ENCODE results near the gene SPTLC3.
A peak's percentile ranks its signal among the peaks of the same experiment; 100 is the strongest.

SPTLC3 gene

DNA sequence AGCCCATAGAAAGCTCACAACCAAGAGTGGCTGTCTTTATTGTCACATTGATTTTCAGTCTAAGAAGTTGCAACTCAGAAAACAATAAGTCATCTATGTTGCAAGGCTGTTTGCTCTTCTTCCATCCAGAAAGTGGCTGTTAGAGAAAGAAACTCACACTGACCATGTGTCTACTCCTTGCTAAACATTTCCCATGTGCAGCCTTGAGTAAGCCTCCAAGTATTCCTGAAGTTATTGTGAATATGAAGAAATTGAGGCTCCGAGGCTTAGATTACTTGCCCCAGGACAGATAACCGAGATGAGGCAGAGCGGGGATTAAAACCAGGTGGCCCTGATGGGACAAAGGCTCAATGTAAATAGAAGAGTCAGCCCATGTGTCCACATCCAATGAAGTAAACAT is 105.0 kb downstream of the SPTLC3 start:
- H3K27ac ChIP-seq (ENCODE audit: low read length, poor library complexity, severe bottlenecking): no peak overlapping the region
- H3K4me1 ChIP-seq (ENCODE audit: control insufficient read depth, insufficient read depth, low read depth, low read length): no peaks in the 10 kb centered on the region
- no peak overlapping the region for H3K18ac ChIP-seq (ENCODE audit: low read depth in 1 of 2, low read length in 2 of 2)
- no peak overlapping the region for H3K9ac ChIP-seq (ENCODE audit: low read length)
- 100% methylated on average over 3 of the region's 3 CpGs for WGBS
- no peaks in the 10 kb centered on the region for H3K27me3 ChIP-seq (ENCODE audit: control insufficient read depth in 1 of 2, insufficient read depth in 1 of 2, low read length in 2 of 2)
- no peak overlapping the region for H3K4ac ChIP-seq (ENCODE audit: low read depth in 1 of 2, low read length in 2 of 2)
- H3K4me3 ChIP-seq (ENCODE audit: insufficient read depth in 1 of 2, low read depth in 1 of 2, low read length in 2 of 2): no peak overlapping the region
- no peak overlapping the region for H3K23ac ChIP-seq (ENCODE audit: low read length in 2 of 2)
- H2BK15ac ChIP-seq (ENCODE audit: low read depth, poor library complexity, severe bottlenecking): no peak overlapping the region
- H3K14ac ChIP-seq (ENCODE audit: low read length in 2 of 2): no peak overlapping the region
- no peak overlapping the region for H2BK12ac ChIP-seq (ENCODE audit: low read length in 2 of 2)
- H2AK5ac ChIP-seq (ENCODE audit: low read length, severe bottlenecking): no peak overlapping the region
- peaks cover 5 to 24% of the 10 kb centered on the region in 2 experiments for H3K36me3 ChIP-seq (ENCODE audit: control insufficient read depth in 1 of 2, insufficient read depth in 2 of 2, low read depth in 1 of 2, low read length in 2 of 2)
- no peak overlapping the region for H2BK120ac ChIP-seq (ENCODE audit: low read depth, low read length)
- no peak overlapping the region for H3K4me2 ChIP-seq (ENCODE audit: low read length, poor library complexity, severe bottlenecking)
- no peak overlapping the region for H2AFZ ChIP-seq (ENCODE audit: low read depth, low read length)
- H3K79me1 ChIP-seq (replicated peaks; ENCODE audit: low read length, poor library complexity, severe bottlenecking): no peaks in the 10 kb centered on the region
- no peak overlapping the region for H2BK5ac ChIP-seq (ENCODE audit: low read depth, low read length, poor library complexity, severe bottlenecking)
- no peak overlapping the region for H4K91ac ChIP-seq (ENCODE audit: low read length)
- H3K9me3 ChIP-seq (ENCODE audit: control insufficient read depth, low read length): no peaks in the 10 kb centered on the region
- H4K8ac ChIP-seq (ENCODE audit: low read length): no peak overlapping the region
- DNase-seq: no peak

DNA sequence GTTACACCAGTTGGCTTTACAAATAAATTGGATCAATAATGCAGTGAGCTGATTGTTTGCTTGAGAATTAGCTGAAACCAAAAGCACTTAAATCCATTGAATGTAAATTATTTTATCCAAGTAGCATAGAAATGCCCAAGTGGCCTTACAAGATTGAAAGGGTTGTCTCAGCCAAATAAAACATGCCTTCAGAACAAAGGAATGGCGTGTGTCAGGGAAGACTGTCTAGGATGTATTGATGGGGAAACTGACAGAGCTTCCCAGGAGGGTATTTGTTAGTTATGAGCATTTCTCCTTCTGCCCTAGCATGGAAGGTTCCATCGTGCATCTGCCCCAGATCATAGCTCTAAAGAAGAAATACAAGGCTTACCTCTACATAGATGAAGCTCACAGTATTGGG is 108.4 kb downstream of the SPTLC3 start:
- Histone ChIP-seq H3K23ac (ENCODE audit: low read length in 2 of 2) (no peak overlapping the region), H4K8ac (ENCODE audit: low read length) (no peak overlapping the region), H3K4ac (ENCODE audit: low read depth in 1 of 2, low read length in 2 of 2) (no peak overlapping the region), H3K14ac (ENCODE audit: low read length in 2 of 2) (no peak overlapping the region), H3K27me3 (ENCODE audit: control insufficient read depth in 1 of 2, insufficient read depth in 1 of 2, low read length in 2 of 2) (no peaks in the 10 kb centered on the region), H3K9ac (ENCODE audit: low read length) (no peak overlapping the region), H3K4me1 (ENCODE audit: control insufficient read depth, insufficient read depth, low read depth, low read length) (no peaks in the 10 kb centered on the region), H3K4me2 (ENCODE audit: low read length, poor library complexity, severe bottlenecking) (no peak overlapping the region), H3K79me1 (replicated peaks; ENCODE audit: low read length, poor library complexity, severe bottlenecking) (no peaks in the 10 kb centered on the region), H3K27ac (ENCODE audit: low read length, poor library complexity, severe bottlenecking) (no peak overlapping the region), H3K9me3 (ENCODE audit: control insufficient read depth, low read length) (no peaks in the 10 kb centered on the region), H4K91ac (ENCODE audit: low read length) (no peak overlapping the region), H2BK5ac (ENCODE audit: low read depth, low read length, poor library complexity, severe bottlenecking) (no peak overlapping the region), H2BK12ac (ENCODE audit: low read length in 2 of 2) (no peak overlapping the region), H2BK15ac (ENCODE audit: low read depth, poor library complexity, severe bottlenecking) (no peak overlapping the region), H3K4me3 (ENCODE audit: insufficient read depth in 1 of 2, low read depth in 1 of 2, low read length in 2 of 2) (no peak overlapping the region), H3K18ac (ENCODE audit: low read depth in 1 of 2, low read length in 2 of 2) (no peak overlapping the region), H3K36me3 (ENCODE audit: control insufficient read depth in 1 of 2, insufficient read depth in 2 of 2, low read depth in 1 of 2, low read length in 2 of 2) (peaks cover 0 to 15% of the 10 kb centered on the region in 2 experiments), H2BK120ac (ENCODE audit: low read depth, low read length) (no peak overlapping the region), H2AFZ (ENCODE audit: low read depth, low read length) (no peak overlapping the region), H2AK5ac (ENCODE audit: low read length, severe bottlenecking) (no peak overlapping the region)
- 87% methylated on average over 2 of the region's 2 CpGs for WGBS
- DNase-seq: no peak

DNA sequence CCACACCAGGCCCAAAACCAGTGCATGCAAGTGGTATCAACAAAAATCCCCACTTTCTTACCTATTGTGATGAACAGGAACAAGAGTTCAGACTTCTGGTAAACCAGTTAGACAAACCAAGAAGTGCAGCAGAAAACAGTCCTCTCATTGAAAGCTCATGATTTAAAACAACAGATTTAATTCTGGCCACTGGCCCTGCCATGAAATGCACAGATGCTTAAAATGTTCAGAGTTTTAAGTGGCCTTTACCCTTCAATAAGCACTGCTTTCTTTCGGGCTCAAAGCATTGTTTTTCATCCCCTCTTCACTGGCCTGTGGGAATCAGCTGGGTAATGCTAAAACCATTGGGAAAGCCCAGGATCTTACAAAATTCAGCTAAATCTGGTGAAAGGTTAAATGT is 109.9 kb downstream of the SPTLC3 start:
- DNase-seq: no peak
- Histone ChIP-seq H3K79me1 (replicated peaks; ENCODE audit: low read length, poor library complexity, severe bottlenecking) (no peaks in the 10 kb centered on the region), H3K36me3 (ENCODE audit: control insufficient read depth in 1 of 2, insufficient read depth in 2 of 2, low read depth in 1 of 2, low read length in 2 of 2) (peaks cover 0 to 20% of the 10 kb centered on the region in 2 experiments), H2AFZ (ENCODE audit: low read depth, low read length) (no peak overlapping the region), H3K18ac (ENCODE audit: low read depth in 1 of 2, low read length in 2 of 2) (no peak overlapping the region), H3K27ac (ENCODE audit: low read length, poor library complexity, severe bottlenecking) (no peak overlapping the region), H3K27me3 (ENCODE audit: control insufficient read depth in 1 of 2, insufficient read depth in 1 of 2, low read length in 2 of 2) (no peaks in the 10 kb centered on the region), H2BK15ac (ENCODE audit: low read depth, poor library complexity, severe bottlenecking) (no peak overlapping the region), H2BK12ac (ENCODE audit: low read length in 2 of 2) (no peak overlapping the region), H3K4ac (ENCODE audit: low read depth in 1 of 2, low read length in 2 of 2) (no peak overlapping the region), H3K4me2 (ENCODE audit: low read length, poor library complexity, severe bottlenecking) (no peak overlapping the region), H3K9me3 (ENCODE audit: control insufficient read depth, low read length) (no peaks in the 10 kb centered on the region), H2AK5ac (ENCODE audit: low read length, severe bottlenecking) (no peak overlapping the region), H3K9ac (ENCODE audit: low read length) (no peak overlapping the region), H3K4me3 (ENCODE audit: insufficient read depth in 1 of 2, low read depth in 1 of 2, low read length in 2 of 2) (no peak overlapping the region), H4K91ac (ENCODE audit: low read length) (no peak overlapping the region), H4K8ac (ENCODE audit: low read length) (no peak overlapping the region), H2BK5ac (ENCODE audit: low read depth, low read length, poor library complexity, severe bottlenecking) (no peak overlapping the region), H3K4me1 (ENCODE audit: control insufficient read depth, insufficient read depth, low read depth, low read length) (no peaks in the 10 kb centered on the region), H3K14ac (ENCODE audit: low read length in 2 of 2) (no peak overlapping the region), H2BK120ac (ENCODE audit: low read depth, low read length) (no peak overlapping the region), H3K23ac (ENCODE audit: low read length in 2 of 2) (no peak overlapping the region)
- WGBS: 91% methylated on average over 1 of the region's 1 CpG

DNA sequence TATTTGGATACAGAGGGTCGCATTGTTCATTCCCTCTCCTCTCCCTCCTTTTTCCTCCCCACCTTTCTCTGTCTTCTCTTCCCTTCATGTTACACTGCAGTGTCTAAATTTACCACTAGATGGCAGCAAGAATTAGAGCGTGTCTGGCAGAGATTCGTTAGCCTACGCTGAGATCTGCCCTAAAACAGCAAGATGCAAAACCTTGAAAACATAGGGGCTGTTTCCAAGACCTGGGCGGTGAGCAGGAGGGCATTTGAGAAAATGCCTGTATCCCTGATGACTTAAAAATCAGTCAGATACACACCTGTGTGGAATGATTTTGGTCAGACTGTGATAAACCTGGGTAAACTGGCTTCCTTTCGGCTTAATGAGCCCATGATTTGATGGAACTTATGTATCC is 110.8 kb downstream of the SPTLC3 start:
- no peaks in the 10 kb centered on the region for H3K27me3 ChIP-seq (ENCODE audit: control insufficient read depth in 1 of 2, insufficient read depth in 1 of 2, low read length in 2 of 2)
- H3K4me1 ChIP-seq (ENCODE audit: control insufficient read depth, insufficient read depth, low read depth, low read length): no peaks in the 10 kb centered on the region
- WGBS: 4% methylated on average over 5 of the region's 6 CpGs
- H3K36me3 ChIP-seq (ENCODE audit: control insufficient read depth in 1 of 2, insufficient read depth in 2 of 2, low read depth in 1 of 2, low read length in 2 of 2): peaks cover 0 to 22% of the 10 kb centered on the region in 2 experiments
- no peak overlapping the region for H3K4me2 ChIP-seq (ENCODE audit: low read length, poor library complexity, severe bottlenecking)
- H3K79me1 ChIP-seq (replicated peaks; ENCODE audit: low read length, poor library complexity, severe bottlenecking): no peaks in the 10 kb centered on the region
- no peak overlapping the region for H3K18ac ChIP-seq (ENCODE audit: low read depth in 1 of 2, low read length in 2 of 2)
- no peak overlapping the region for H2AFZ ChIP-seq (ENCODE audit: low read depth, low read length)
- DNase-seq: peak; percentile 65
- H2BK120ac ChIP-seq (ENCODE audit: low read depth, low read length): no peak overlapping the region
- no peak overlapping the region for H2BK12ac ChIP-seq (ENCODE audit: low read length in 2 of 2)
- no peak overlapping the region for H3K14ac ChIP-seq (ENCODE audit: low read length in 2 of 2)
- H3K9me3 ChIP-seq (ENCODE audit: control insufficient read depth, low read length): no peaks in the 10 kb centered on the region
- H4K91ac ChIP-seq (ENCODE audit: low read length): no peak overlapping the region
- H3K4ac ChIP-seq (ENCODE audit: low read depth in 1 of 2, low read length in 2 of 2): no peak overlapping the region
- no peak overlapping the region for H4K8ac ChIP-seq (ENCODE audit: low read length)
- H3K23ac ChIP-seq (ENCODE audit: low read length in 2 of 2): no peak overlapping the region
- H3K9ac ChIP-seq (ENCODE audit: low read length): no peak overlapping the region
- H2AK5ac ChIP-seq (ENCODE audit: low read length, severe bottlenecking): no peak overlapping the region
- H3K4me3 ChIP-seq (ENCODE audit: insufficient read depth in 1 of 2, low read depth in 1 of 2, low read length in 2 of 2): no peak overlapping the region
- no peak overlapping the region for H3K27ac ChIP-seq (ENCODE audit: low read length, poor library complexity, severe bottlenecking)
- no peak overlapping the region for H2BK15ac ChIP-seq (ENCODE audit: low read depth, poor library complexity, severe bottlenecking)
- no peak overlapping the region for H2BK5ac ChIP-seq (ENCODE audit: low read depth, low read length, poor library complexity, severe bottlenecking)
